Omental fat pad (tissue), 4 donors: ENCODE measurements around the gene CTTN. TPM values are rescaled to one million over a fixed set of nuclear protein-coding genes. Genes with fewer than 3 reads are reported as not detected.
"Not testable (repeated sequence)": the region's sequence is repeated elsewhere in the genome, so short reads cannot be mapped to it uniquely, and the experiment has no call there.

Source experiments
- ATAC-seq: fragments of 150-250 bp; one replicate; pipeline ENCODE4 v1.9.1; 2016; ENCODE audit warnings: mild to moderate bottlenecking, moderate library complexity; ENCODE audit not compliant: low FRiP score
- DNase-seq: peaks from one replicate; pipeline ENCODE4 v3.0.0-alpha.2; 2019; ENCODE audit warnings: low spot score
- total RNA-seq, 4 donors: library from RNA; depleted of rRNA; stranded (reverse); fragments of >200 nt; gene quantifications; one replicate each; pipeline ENCODE4 v1.1.0, GENCODE V29; 2016
- TF ChIP-seq, protein P1 (sequence below), 3 donors: fragments of 450-650 bp; IDR thresholded peaks; one replicate each; pipeline ENCODE4 v1.5.1; 2016 to 2017; ENCODE audit warnings: antibody characterized with exemption in 3 of 3, mild to moderate bottlenecking in 3 of 3, moderate library complexity in 2 of 3

The CTTN gene
- total RNA-seq, 4 donors from 2014 or later = 240 to 341 (median 294) TPM

DNA sequence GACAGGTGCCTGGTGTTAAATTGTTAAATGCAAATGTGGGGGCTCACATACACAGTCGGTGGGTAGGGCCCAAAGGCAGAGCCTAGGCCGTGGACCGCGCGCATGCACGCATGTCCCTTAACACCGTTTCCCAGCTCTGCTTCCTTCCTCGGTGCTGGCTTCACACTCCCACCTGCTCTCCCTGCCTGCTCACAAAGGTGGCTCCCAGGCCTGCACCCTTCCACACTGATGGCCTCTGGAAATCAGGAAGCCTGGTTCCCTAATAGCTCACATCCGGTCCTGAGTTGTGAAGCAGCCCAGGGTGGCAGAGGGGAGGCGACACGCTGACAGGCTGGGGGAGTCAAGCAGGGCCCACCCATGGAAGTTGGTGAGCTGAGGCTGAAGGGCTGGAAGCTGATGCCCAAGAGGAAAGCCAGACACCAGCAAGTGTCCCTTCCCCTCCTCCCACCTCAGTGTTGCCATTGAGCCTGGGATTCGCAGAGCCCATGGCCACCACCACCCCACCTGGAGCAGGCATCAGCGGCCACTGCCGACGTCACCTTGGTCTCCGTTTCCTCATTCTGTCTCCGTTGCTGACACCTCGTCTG, 13.7 kb upstream of the CTTN start:
- TF ChIP-seq, protein P1, sequence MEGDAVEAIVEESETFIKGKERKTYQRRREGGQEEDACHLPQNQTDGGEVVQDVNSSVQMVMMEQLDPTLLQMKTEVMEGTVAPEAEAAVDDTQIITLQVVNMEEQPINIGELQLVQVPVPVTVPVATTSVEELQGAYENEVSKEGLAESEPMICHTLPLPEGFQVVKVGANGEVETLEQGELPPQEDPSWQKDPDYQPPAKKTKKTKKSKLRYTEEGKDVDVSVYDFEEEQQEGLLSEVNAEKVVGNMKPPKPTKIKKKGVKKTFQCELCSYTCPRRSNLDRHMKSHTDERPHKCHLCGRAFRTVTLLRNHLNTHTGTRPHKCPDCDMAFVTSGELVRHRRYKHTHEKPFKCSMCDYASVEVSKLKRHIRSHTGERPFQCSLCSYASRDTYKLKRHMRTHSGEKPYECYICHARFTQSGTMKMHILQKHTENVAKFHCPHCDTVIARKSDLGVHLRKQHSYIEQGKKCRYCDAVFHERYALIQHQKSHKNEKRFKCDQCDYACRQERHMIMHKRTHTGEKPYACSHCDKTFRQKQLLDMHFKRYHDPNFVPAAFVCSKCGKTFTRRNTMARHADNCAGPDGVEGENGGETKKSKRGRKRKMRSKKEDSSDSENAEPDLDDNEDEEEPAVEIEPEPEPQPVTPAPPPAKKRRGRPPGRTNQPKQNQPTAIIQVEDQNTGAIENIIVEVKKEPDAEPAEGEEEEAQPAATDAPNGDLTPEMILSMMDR (IDR thresholded peaks at IDR 0.05) = no peak
- DNase-seq = no peak
- no peak for ATAC-seq

DNA sequence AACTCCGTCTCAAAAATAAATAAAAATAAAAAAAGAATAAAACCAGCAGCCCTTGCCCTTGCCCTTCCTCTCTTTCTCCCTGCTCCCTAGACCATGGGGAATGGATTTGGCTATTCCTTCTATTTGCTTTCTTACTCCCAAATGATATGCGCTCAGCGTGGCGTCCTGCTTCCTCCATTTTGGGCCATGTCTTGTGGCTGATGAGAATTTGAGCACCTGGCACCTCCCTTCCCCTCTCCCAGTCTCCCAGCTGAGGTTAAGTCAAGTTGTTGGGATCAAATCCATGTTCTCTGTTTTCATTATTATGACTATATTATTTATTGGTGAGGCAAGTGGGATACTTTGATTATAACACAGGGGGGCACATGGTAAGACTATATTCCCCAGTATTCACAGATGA, 10.8 kb upstream of the CTTN start:
- no peak for DNase-seq
- no peak for ATAC-seq
- TF ChIP-seq, protein P1 (IDR thresholded peaks at IDR 0.05) = no peak

DNA sequence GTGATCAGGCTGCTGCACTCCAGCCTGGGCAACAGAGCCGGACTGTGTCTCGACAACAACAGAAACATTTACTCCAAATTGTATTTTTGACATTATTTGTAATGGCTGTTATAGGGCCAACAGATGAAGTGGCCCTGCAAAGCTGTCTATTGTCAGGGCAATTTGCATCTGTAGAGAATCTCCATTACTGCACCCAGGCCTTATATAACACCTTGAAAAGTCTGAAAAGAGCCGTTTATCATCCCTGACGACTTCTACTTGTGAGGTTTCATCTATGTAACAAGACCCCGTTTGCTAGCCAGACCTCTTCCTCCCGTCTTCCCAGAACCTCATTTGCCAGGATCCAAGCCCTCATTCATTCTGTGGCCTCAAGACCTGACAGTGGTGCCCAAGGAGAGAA, 9.1 kb upstream of the CTTN start:
- TF ChIP-seq, protein P1 (IDR thresholded peaks at IDR 0.05) = no peak
- DNase-seq (no peak), ATAC-seq (no peak)

DNA sequence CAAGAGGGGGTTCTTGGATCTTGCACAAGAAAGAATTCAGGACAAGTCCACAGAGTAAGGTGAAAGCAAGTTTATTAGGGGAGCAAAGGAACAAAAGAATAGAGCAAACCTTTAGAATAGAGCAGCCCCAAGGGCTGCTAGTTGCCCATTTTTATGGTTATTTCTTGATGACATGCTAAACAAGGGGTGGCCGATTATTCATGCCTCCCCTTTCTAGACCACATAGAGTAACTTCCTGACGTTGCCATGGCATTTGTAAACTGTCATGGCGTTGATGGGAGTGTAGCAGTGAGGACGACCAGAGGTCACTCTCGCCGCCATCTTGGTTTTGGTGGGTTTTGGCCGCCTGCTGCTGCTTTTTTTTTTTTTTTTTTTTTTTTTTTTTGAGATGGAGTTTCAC, 7.4 kb upstream of the CTTN start:
- not testable (repeated sequence) for ATAC-seq

DNA sequence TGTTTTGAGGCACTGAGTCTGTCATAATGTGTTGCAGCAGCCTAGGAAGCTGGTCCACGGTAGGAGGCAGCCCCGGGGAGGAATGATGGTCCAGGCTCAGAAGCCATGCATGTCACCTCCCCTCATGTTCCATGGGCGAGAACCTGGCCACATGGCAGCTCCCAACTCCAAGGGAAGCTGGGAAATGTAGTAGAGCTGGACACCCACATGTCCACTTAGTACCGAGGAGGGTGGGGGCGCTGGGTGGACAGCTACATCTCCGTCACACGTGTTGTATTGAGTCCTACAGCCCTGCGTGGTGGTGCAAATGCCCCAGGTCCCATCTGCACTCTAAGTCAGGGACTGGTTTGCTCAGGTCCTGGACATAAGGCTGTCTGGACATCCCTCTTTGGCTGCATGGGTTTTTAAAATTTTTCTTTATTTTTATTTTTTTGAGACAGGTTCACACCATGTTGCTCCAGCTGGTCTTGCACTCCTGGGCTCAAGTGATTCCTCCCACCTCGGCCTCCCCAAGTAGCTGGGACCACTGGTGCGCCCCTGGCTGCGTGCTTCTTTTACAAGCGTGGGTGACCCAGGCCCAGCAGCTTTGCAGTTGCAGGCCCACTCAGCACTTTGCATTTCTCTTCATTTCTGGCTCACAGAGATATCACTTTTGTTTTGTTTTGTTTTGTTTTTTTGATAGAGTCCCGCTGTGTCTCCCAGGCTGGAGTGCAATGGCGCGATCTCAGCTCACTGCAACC, 3.9 kb upstream of the CTTN start:
- ATAC-seq (no peak), DNase-seq (no peak)
- TF ChIP-seq, protein P1 (IDR thresholded peaks at IDR 0.05) = no peak

More for the DNA sequence above, 7.4 kb upstream of the CTTN start:
- not testable (repeated sequence) for DNase-seq

DNA sequence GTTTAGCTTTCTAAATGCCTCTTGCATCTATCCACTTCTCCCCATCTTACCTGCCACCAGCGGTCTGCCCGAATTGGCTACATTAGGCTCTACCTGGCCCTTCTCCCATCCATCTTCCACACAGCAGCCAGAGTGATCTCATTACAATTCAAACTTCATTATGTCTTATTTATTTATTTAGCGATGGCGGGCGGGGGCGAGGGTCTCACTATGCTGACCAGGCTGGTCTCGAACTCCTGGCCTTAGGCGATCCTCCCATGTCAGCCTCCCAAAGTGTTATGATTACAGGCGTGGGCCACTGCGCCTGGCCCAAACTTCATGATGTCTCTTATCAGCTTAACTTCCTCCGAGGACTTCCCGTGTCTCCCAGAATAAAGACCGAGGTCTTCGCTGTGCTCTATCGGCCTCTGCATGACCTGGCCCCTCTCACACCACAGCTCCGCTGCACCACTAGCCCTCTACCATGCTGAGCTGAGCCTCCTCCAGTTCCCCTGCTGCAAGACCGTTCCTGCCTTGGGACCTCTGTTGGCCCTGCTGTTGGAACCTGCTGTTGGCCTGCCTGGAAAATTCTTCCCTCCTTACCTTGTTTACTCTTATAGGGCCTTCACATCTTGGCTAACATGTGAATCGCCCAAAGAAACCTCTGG, 870 bp upstream of the CTTN start:
- DNase-seq (no peak), ATAC-seq (peak; percentile 0)
- TF ChIP-seq, protein P1 (IDR thresholded peaks at IDR 0.05) = no peak

DNA sequence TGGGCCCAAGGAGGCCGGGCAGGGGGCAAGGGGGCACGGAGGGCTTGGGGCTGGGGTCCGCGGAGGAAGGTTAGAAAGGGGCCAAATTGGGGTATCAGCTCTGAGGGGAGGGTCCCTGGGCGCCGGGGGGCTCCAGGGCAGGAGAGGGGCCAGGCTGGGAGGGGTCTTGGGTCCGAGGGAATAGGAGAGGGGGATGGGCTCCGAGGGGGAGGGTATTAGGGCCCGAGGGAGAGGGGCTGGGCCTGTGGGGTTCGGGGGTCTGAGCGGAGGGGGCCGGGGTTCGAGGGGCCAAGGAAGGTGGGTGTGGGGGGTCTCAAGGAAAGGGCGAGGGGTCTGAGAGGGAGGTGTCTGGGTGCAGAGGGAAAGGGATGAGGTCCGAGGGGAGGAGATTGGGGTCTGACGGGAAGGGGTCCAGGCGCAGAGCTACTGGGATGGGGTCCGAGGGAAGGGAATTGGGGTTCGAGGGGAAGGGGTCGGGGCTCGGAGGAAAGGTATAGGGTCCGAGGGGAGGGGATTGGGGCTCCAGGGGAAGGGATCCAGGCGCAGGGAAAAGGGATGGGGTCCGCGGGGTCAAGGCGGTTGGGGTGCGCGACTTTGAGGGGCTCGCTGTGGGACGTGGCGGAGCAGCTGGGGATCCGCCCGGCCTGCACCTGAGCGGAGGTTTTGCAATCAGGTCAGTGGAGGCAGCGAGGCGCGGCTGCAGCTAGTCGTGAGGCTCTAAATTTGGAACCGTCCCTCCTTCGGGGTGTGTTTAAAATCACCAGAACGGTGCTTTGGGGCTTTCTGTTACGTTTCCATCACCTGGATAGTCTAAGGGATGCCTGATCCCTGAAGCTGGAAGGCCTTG, 728 bp downstream of the CTTN start:
- TF ChIP-seq, protein P1 (IDR thresholded peaks at IDR 0.05) = no peak
- ATAC-seq = peak; percentile 4
- no peak for DNase-seq
